HepG2 (cell line): ENCODE results near the gene SERPINB1. TPM values are rescaled to one million over a fixed set of nuclear protein-coding genes. Genes with fewer than 3 reads are reported as not detected.

Source experiments
- ATAC-seq: fragments of 200-7000 bp; cut with Tn5 transposase; 3 replicates; pipeline ENCODE4 v1.9.1; 2020; ENCODE audit warnings: mild to moderate bottlenecking, moderate library complexity
- BruUV-seq: library from RNA; stranded (reverse); fragments of 400-500 nt; replicated peaks from 2 replicates; lab custom pipeline; 2021; lab: Mats Ljungman, UMichigan
- CTCF ChIA-PET: fragments of 300-600 bp; formaldehyde crosslinking; extraction: SDS; loops from one replicate; lab custom pipeline; 2021; ENCODE audit warnings: low total read pairs, inconsistent platforms, low intra/inter-chr PET ratio; lab: Yijun Ruan, JAX
- POLR2A ChIA-PET: fragments of 350-600 bp; sonication (Branson Sonifier 250); formaldehyde crosslinking; loops from one replicate; lab custom pipeline; 2020; ENCODE audit warnings: antibody characterized with exemption, inconsistent platforms; lab: Yijun Ruan, JAX
- DNase-seq: peaks from one replicate; pipeline ENCODE4 v3.0.0-alpha.2; 2015; ENCODE audit warnings: low spot score
- FAIRE-seq: peaks from 3 replicates; lab custom pipeline; 2011; peaks lifted over from hg19 to GRCh38; lab: Jason Lieb, UNC
- H2AFZ ChIP-seq: one replicate; pipeline ENCODE4 v1.6.1; 2011; ENCODE audit warnings: low read length, inconsistent platforms
- H3K27ac ChIP-seq: fragments of 300-600 bp; 3 replicates; pipeline ENCODE4 v1.8.0; 2011; ENCODE audit warnings: mixed run types, mild to moderate bottlenecking, mixed read lengths, low read length, inconsistent platforms; ENCODE audit not compliant: insufficient read depth; ENCODE audit errors: extremely low read length
- H3K27me3 ChIP-seq, 2 experiments: fragments of 200-600 bp in 1 of 2; 2 replicates in 1 of 2; 3 replicates in 1 of 2; pipeline versions ENCODE4 v1.6.0 to v1.8.0; 2011; ENCODE audit warnings: low read length in 2 of 2, mild to moderate bottlenecking in 2 of 2, moderate library complexity in 2 of 2, inconsistent platforms in 1 of 2; ENCODE audit not compliant: insufficient read depth in 2 of 2, control insufficient read depth in 1 of 2
- H3K36me3 ChIP-seq, 2 experiments: fragments of 200-600 bp in 1 of 2; replicated peaks in 1 of 2; 2 replicates in 1 of 2; 3 replicates in 1 of 2; pipeline versions ENCODE4 v1.5.1 to v1.8.0; 2011; ENCODE audit warnings: low read length in 2 of 2, inconsistent platforms in 1 of 2; ENCODE audit not compliant: insufficient read depth in 2 of 2, control insufficient read depth in 1 of 2
- H3K4me1 ChIP-seq: 2 replicates; pipeline ENCODE4 v1.5.1; 2012; ENCODE audit warnings: low read length, inconsistent platforms; ENCODE audit not compliant: insufficient read depth
- H3K4me2 ChIP-seq: 2 replicates; pipeline ENCODE4 v1.6.0; 2011; ENCODE audit warnings: low read depth, low read length, inconsistent platforms
- H3K4me3 ChIP-seq, 3 experiments: fragments of 200-600 bp in 1 of 3; sonication (generic), shearing (Covaris generic) in 1 of 3; replicated peaks in 1 of 3; 2 replicates each; pipeline ENCODE4 v1.5.1; 2011 to 2016; ENCODE audit warnings: low read length in 3 of 3, inconsistent platforms in 2 of 3, low read depth in 2 of 3, mild to moderate bottlenecking in 2 of 3, control low read depth in 1 of 3, mixed read lengths in 1 of 3; ENCODE audit not compliant: insufficient read depth in 1 of 3
- H3K79me2 ChIP-seq: one replicate; pipeline ENCODE4 v1.6.1; 2011; ENCODE audit warnings: low read length, inconsistent platforms; ENCODE audit not compliant: insufficient read depth
- H3K9ac ChIP-seq: 2 replicates; pipeline ENCODE4 v1.6.0; 2011; ENCODE audit warnings: mild to moderate bottlenecking, low read depth, low read length, inconsistent platforms; ENCODE audit not compliant: insufficient read depth
- H3K9me3 ChIP-seq: 2 replicates; pipeline ENCODE4 v1.5.1; 2012; ENCODE audit warnings: mild to moderate bottlenecking, low read length
- H4K20me1 ChIP-seq: 2 replicates; pipeline ENCODE4 v1.6.0; 2011; ENCODE audit warnings: inconsistent platforms, mild to moderate bottlenecking, low read length, moderate library complexity; ENCODE audit not compliant: insufficient read depth
- NFRKB ChIP-seq: fragments of 450-650 bp; IDR thresholded peaks from 2 replicates; pipeline ENCODE4 v1.6.1; 2017
- PITX1 ChIP-seq: sonication (generic); formaldehyde crosslinking; IDR thresholded peaks from 2 replicates; pipeline ENCODE4 v1.5.1; 2020; ENCODE audit warnings: mild to moderate bottlenecking, missing genetic modification reagents
- RELA ChIP-seq: sonication (generic); formaldehyde crosslinking; IDR thresholded peaks from 2 replicates; pipeline ENCODE4 v1.4.0; 2020; ENCODE audit warnings: missing genetic modification reagents
- TMF1 ChIP-seq: sonication (generic); formaldehyde crosslinking; IDR thresholded peaks from 2 replicates; pipeline ENCODE4 v1.8.1; 2022; ENCODE audit warnings: low read depth, missing genetic modification reagents
- ZNF30 ChIP-seq: sonication (generic); formaldehyde crosslinking; IDR thresholded peaks from 2 replicates; pipeline ENCODE4 v1.5.0; 2020; ENCODE audit warnings: mild to moderate bottlenecking, missing genetic modification reagents
- ZNF337 ChIP-seq: sonication (generic); formaldehyde crosslinking; IDR thresholded peaks from 2 replicates; pipeline ENCODE4 v1.5.1; 2020; ENCODE audit warnings: missing genetic modification reagents, low read depth, mild to moderate bottlenecking, borderline replicate concordance
- ZNF343 ChIP-seq: sonication (generic); formaldehyde crosslinking; IDR thresholded peaks from 2 replicates; pipeline ENCODE4 v1.4.0; 2020; ENCODE audit warnings: mild to moderate bottlenecking, missing genetic modification reagents
- ZNF747 ChIP-seq: sonication (generic); formaldehyde crosslinking; IDR thresholded peaks from 2 replicates; pipeline ENCODE4 v1.8.1; 2023; ENCODE audit warnings: missing genetic modification reagents, mild to moderate bottlenecking, borderline replicate concordance
- ZNF775 ChIP-seq: sonication (generic); formaldehyde crosslinking; IDR thresholded peaks from 2 replicates; pipeline ENCODE4 v1.4.0; 2020; ENCODE audit warnings: missing genetic modification reagents, mild to moderate bottlenecking, moderate library complexity, borderline replicate concordance
- ZSCAN21 ChIP-seq: sonication (generic); formaldehyde crosslinking; IDR thresholded peaks from 2 replicates; pipeline ENCODE4 v1.8.0; 2022; ENCODE audit warnings: mild to moderate bottlenecking, missing genetic modification reagents, moderate library complexity, borderline replicate concordance
- in situ Hi-C: cut with HindIII; loops from 2 replicates; pipeline ENCODE4 v1.10.0; 2017; ENCODE audit warnings: low pct_unique_long_range_greater_than_20kb; ENCODE audit not compliant: extremely low pct_ligation_motif_present
- intact Hi-C: fragments of 100-400 bp; cut with micrococcal nuclease; formaldehyde crosslinking; loops from one replicate; pipeline ENCODE4 v1.10.0; 2022; ENCODE audit not compliant: unreplicated experiment
- polyA plus RNA-seq, 8 experiments: library from polyadenylated mRNA; depleted of rRNA in 3 of 8; stranded (reverse) in 7 of 8; unstranded in 1 of 8; fragments of >200 nt; fragmentation: Illumina TruSeq in 4 of 8; extraction: Trizol in 4 of 8; gene quantifications; 2 replicates each; pipeline versions ENCODE4 v1.2.1 to v1.2.3, GENCODE V29; 2011 to 2016; ENCODE audit warnings: low read depth in 4 of 8, missing spikeins in 1 of 8, mixed read lengths in 1 of 8; ENCODE audit not compliant: insufficient read depth in 1 of 8
- total RNA-seq, 5 experiments: library from RNA; depleted of rRNA; stranded (reverse); fragments of >200 nt; fragmentation: Illumina TruSeq; extraction: Trizol; gene quantifications; 2 replicates each; pipeline ENCODE4 v1.2.3, GENCODE V29; 2016; ENCODE audit warnings: low read depth in 1 of 5
- TF ChIP-seq, protein P1 (sequence below): sonication (generic); formaldehyde crosslinking; IDR thresholded peaks from 2 replicates; pipeline ENCODE4 v1.4.0; 2020; ENCODE audit warnings: mild to moderate bottlenecking, missing genetic modification reagents
- TF ChIP-seq, protein P2 (sequence below): sonication (generic); formaldehyde crosslinking; IDR thresholded peaks from 2 replicates; pipeline ENCODE4 v1.4.0; 2020; ENCODE audit warnings: missing genetic modification reagents
- TF ChIP-seq, protein P3 (sequence below): sonication (generic); formaldehyde crosslinking; IDR thresholded peaks from 2 replicates; pipeline ENCODE4 v1.4.0; 2020; ENCODE audit warnings: missing genetic modification reagents, borderline replicate concordance
- TF ChIP-seq, protein P4 (sequence below): sonication (generic); formaldehyde crosslinking; IDR thresholded peaks from 2 replicates; pipeline ENCODE4 v1.5.0; 2020; ENCODE audit warnings: missing genetic modification reagents

The SERPINB1 gene
- total and polyA plus RNA-seq, 2 of the 13 experiments (the other 11 are each of a cell fraction or from before 2014, with no cell fraction given): 41.4 to 60.5 TPM

DNA sequence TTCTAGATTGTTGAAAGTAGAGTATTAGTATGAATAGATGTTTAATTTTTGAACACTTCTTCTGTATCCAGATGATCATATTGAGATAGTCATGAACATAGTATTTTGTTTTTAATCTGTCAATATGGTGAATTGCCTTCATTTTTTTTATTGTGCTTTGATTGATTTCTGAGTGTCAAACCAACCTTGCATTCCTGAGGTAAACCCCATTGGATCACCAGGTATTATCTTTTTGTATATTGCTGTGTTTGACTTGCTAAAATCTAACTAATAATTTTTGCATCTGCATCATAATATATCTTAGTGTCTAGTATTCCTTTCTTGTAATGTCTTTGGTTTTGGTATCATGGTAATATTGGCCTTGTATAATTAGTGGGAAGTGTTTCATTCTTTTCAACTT, 25.5 kb downstream of the SERPINB1 start:
- BruUV-seq: no TSS peak
- FAIRE-seq: no peak
- Histone ChIP-seq H2AFZ (no peak overlapping the region), H3K9ac (no peak overlapping the region), H3K4me2 (no peak overlapping the region), H3K79me2 (no peaks in the 10 kb centered on the region), H3K27ac (no peak overlapping the region), H3K4me3 (no peak overlapping the region), H3K36me3 (no peaks in the 10 kb centered on the region), H3K4me1 (peaks cover 34% of the 10 kb centered on the region), H4K20me1 (no peaks in the 10 kb centered on the region), H3K27me3 (no peaks in the 10 kb centered on the region), H3K9me3 (peaks cover 15% of the 10 kb centered on the region; the same call in 1 of the 2 replicates)
- ChIA-PET CTCF (no interaction called here), POLR2A (no interaction called here)
- in situ Hi-C loops (no loop called here), intact Hi-C loops (no loop called here)
- no peak for DNase-seq
- TF ChIP-seq ZNF337 (no peak), ZNF30 (no peak), NFRKB (no peak), ZSCAN21 (CRISPR knock-in tag) (no peak), ZNF775 (CRISPR knock-in tag) (no peak), TMF1 (no peak), RELA (no peak), ZNF343 (CRISPR knock-in tag) (no peak), ZNF747 (no peak), PITX1 (CRISPR knock-in tag) (no peak)
- TF ChIP-seq, protein P1, sequence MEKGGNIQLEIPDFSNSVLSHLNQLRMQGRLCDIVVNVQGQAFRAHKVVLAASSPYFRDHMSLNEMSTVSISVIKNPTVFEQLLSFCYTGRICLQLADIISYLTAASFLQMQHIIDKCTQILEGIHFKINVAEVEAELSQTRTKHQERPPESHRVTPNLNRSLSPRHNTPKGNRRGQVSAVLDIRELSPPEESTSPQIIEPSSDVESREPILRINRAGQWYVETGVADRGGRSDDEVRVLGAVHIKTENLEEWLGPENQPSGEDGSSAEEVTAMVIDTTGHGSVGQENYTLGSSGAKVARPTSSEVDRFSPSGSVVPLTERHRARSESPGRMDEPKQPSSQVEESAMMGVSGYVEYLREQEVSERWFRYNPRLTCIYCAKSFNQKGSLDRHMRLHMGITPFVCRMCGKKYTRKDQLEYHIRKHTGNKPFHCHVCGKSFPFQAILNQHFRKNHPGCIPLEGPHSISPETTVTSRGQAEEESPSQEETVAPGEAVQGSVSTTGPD: no peak
- TF ChIP-seq, protein P2, sequence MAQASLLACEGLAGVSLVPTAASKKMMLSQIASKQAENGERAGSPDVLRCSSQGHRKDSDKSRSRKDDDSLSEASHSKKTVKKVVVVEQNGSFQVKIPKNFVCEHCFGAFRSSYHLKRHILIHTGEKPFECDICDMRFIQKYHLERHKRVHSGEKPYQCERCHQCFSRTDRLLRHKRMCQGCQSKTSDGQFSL (CRISPR knock-in tag): no peak
- TF ChIP-seq, protein P3, sequence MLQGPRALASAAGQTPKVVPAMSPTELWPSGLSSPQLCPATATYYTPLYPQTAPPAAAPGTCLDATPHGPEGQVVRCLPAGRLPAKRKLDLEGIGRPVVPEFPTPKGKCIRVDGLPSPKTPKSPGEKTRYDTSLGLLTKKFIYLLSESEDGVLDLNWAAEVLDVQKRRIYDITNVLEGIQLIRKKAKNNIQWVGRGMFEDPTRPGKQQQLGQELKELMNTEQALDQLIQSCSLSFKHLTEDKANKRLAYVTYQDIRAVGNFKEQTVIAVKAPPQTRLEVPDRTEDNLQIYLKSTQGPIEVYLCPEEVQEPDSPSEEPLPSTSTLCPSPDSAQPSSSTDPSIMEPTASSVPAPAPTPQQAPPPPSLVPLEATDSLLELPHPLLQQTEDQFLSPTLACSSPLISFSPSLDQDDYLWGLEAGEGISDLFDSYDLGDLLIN (CRISPR knock-in tag): no peak
- TF ChIP-seq, protein P4, sequence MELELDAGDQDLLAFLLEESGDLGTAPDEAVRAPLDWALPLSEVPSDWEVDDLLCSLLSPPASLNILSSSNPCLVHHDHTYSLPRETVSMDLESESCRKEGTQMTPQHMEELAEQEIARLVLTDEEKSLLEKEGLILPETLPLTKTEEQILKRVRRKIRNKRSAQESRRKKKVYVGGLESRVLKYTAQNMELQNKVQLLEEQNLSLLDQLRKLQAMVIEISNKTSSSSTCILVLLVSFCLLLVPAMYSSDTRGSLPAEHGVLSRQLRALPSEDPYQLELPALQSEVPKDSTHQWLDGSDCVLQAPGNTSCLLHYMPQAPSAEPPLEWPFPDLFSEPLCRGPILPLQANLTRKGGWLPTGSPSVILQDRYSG (CRISPR knock-in tag): no peak
- no peak for ATAC-seq
